CD4-positive, alpha-beta T cell (primary cell): ENCODE measurements around the gene F12. TPM values are rescaled to one million over a fixed set of nuclear protein-coding genes. Genes with fewer than 3 reads are reported as not detected.
A peak's percentile ranks its signal among the peaks of the same experiment; 100 is the strongest.

Experiments used
- ATAC-seq: fragments of 200-7000 bp; cut with Tn5 transposase; one replicate; pipeline ENCODE4 v1.10.0; 2022; ENCODE audit warnings: mild to moderate bottlenecking; ENCODE audit not compliant: poor library complexity
- CTCF ChIA-PET: fragments of 350-600 bp; sonication (Branson Sonifier 250); formaldehyde crosslinking; loops from one replicate; lab custom pipeline; 2021; ENCODE audit warnings: antibody characterized with exemption, inconsistent platforms; lab: Charles Lee
- POLR2A ChIA-PET: fragments of 350-600 bp; sonication (Branson Sonifier 250); formaldehyde crosslinking; loops from one replicate; lab custom pipeline; 2021; ENCODE audit warnings: antibody characterized with exemption, inconsistent platforms; lab: Charles Lee
- DNase-seq, 14 experiments: peaks; one replicate each; pipeline ENCODE4 v3.0.0-alpha.2; 2013 to 2020; ENCODE audit warnings: mixed read lengths in 2 of 14
- H3K27ac ChIP-seq, 2 donors: one replicate each; pipeline versions ENCODE4 v1.5.1 to v1.7.0; 2013; ENCODE audit warnings: low read length in 2 of 2, low read depth in 1 of 2, mild to moderate bottlenecking in 1 of 2
- H3K27me3 ChIP-seq, 2 experiments: 1 replicate in 1 of 2; 2 replicates in 1 of 2; pipeline versions ENCODE4 v1.6.1 to v1.7.0; 2013; ENCODE audit warnings: low read length in 2 of 2, control low read depth in 1 of 2, mild to moderate bottlenecking in 1 of 2, moderate library complexity in 1 of 2; ENCODE audit not compliant: insufficient read depth in 2 of 2, control insufficient read depth in 1 of 2
- H3K36me3 ChIP-seq: one replicate; pipeline ENCODE4 v1.6.1; 2013; ENCODE audit warnings: low read length, control low read depth; ENCODE audit not compliant: insufficient read depth
- H3K4me1 ChIP-seq: one replicate; pipeline ENCODE4 v1.6.1; 2013; ENCODE audit warnings: low read length, control low read depth; ENCODE audit not compliant: insufficient read depth
- H3K4me3 ChIP-seq: one replicate; pipeline ENCODE4 v1.5.1; 2013; ENCODE audit warnings: mild to moderate bottlenecking, low read length, moderate library complexity
- H3K9me3 ChIP-seq, 2 experiments: 1 replicate in 1 of 2; 2 replicates in 1 of 2; pipeline versions ENCODE4 v1.6.1 to v1.7.0; 2013; ENCODE audit warnings: low read length in 2 of 2, mild to moderate bottlenecking in 2 of 2, control low read depth in 1 of 2, moderate library complexity in 1 of 2; ENCODE audit not compliant: control insufficient read depth in 1 of 2, insufficient read depth in 1 of 2
- H3K27ac Mint-ChIP-seq: one replicate; pipeline ENCODE4 v1.8.0; 2020; ENCODE audit warnings: mixed read lengths
- H3K27me3 Mint-ChIP-seq: one replicate; pipeline ENCODE4 v1.8.0; 2021; ENCODE audit warnings: mixed read lengths
- H3K36me3 Mint-ChIP-seq: one replicate; pipeline ENCODE4 v1.8.0; 2021; ENCODE audit warnings: low read depth, mixed read lengths
- H3K4me1 Mint-ChIP-seq: one replicate; pipeline ENCODE4 v1.8.0; 2021; ENCODE audit warnings: low read depth, mixed read lengths
- H3K4me3 Mint-ChIP-seq: one replicate; pipeline ENCODE4 v1.8.0; 2020; ENCODE audit warnings: mild to moderate bottlenecking, mixed read lengths
- H3K9me3 Mint-ChIP-seq: one replicate; pipeline ENCODE4 v1.8.0; 2020; ENCODE audit warnings: mixed read lengths
- CTCF ChIP-seq: fragments of 200-600 bp; IDR thresholded peaks from one replicate; pipeline ENCODE4 v1.8.0; 2022; ENCODE audit warnings: antibody characterized with exemption, mild to moderate bottlenecking
- intact Hi-C, 2 experiments: fragments of 100-400 bp; cut with DNase I in 1 of 2; cut with micrococcal nuclease in 1 of 2; formaldehyde crosslinking; loops; one replicate each; pipeline versions ENCODE4 v1.15.1 to v1.9.0; 2023 to 2025; cut with DNase I, micrococcal nuclease
- polyA plus RNA-seq, 2 donors: library from polyadenylated mRNA; unstranded; fragments of 120-200 nt; gene quantifications; one replicate each; pipeline ENCODE4 v1.2.1, GENCODE V29; 2013
- total RNA-seq, 174 experiments: library from RNA in 2 of 174; stranded (reverse) in 2 of 174; gene quantifications; one replicate each; pipeline ENCODE4 v1.2.3 and lab custom pipeline; 2021 to 2026

F12 gene
- under 1 TPM; 0.20 to 0.60 TPM for total RNA-seq
- polyA plus RNA-seq (2013, experiment 1 of 2): 0.59 TPM
- polyA plus RNA-seq (2013, experiment 2 of 2): 0.76 TPM
- total RNA-seq (lab: John Stamatoyannopoulos, UW): 0 to 6.4 (median 0.26) reads per million in 172 experiments

GRCh38 chr5:177409043-177409801 is at the start of gene F12:
F12 (minus strand) TSS chr5:177409564; CDS start chr5:177409527, 37 bp downstream.
- Mint-ChIP-seq H3K27me3 (no peaks in the 10 kb centered on the region), H3K4me3 (no peak within 1 kb of the TSS), H3K9me3 (no peaks in the 10 kb centered on the region), H3K4me1 (peaks cover 38% of the 10 kb centered on the region), H3K27ac (no peak within 1 kb of the TSS), H3K36me3 (no peaks in the 10 kb centered on the region)
- H3K4me1 ChIP-seq: peaks cover 47% of the 10 kb centered on the region
- no peaks in the 10 kb centered on the region for H3K9me3 ChIP-seq
- no peak within 1 kb of the TSS for H3K27ac ChIP-seq
- intact Hi-C loops: no loop called here
- ATAC-seq: no peak
- H3K36me3 ChIP-seq: no peaks in the 10 kb centered on the region
- no peaks in the 10 kb centered on the region for H3K27me3 ChIP-seq
- no peak for TF ChIP-seq CTCF
- no peak for DNase-seq
- ChIA-PET POLR2A (interaction anchor here (8.8 to 11.0 kb wide), 2 partner anchors 21 to 40 kb away, joined by 250 to 435 read pairs; partner anchors contain the start of genes GRK6 and PRR7), CTCF (interaction anchor here (0.7 to 9.7 kb wide), 2 partner anchors 19 to 42 kb away, joined by 3 to 352 read pairs; partner anchors contain the start of gene PRR7)
- no peak within 1 kb of the TSS for H3K4me3 ChIP-seq

GRCh38 chr5:177458912-177459350 is 49.6 kb upstream of the F12 start:
- TF ChIP-seq CTCF: no peak
- Mint-ChIP-seq H3K36me3 (peaks cover 6% of the 10 kb centered on the region), H3K27ac (no peak overlapping the region), H3K27me3 (no peaks in the 10 kb centered on the region), H3K4me1 (peaks cover 15% of the 10 kb centered on the region), H3K4me3 (no peak overlapping the region), H3K9me3 (no peaks in the 10 kb centered on the region)
- no peaks in the 10 kb centered on the region for H3K36me3 ChIP-seq
- POLR2A ChIA-PET: no interaction called here
- H3K27me3 ChIP-seq: no peaks in the 10 kb centered on the region
- CTCF ChIA-PET: interaction anchor here (8.0 to 16.6 kb wide), 2 partner anchors 54 to 67 kb away, joined by 115 to 352 read pairs; partner anchors contain the start of genes F12 and PFN3
- no peaks in the 10 kb centered on the region for H3K9me3 ChIP-seq
- peaks cover 41% of the 10 kb centered on the region for H3K4me1 ChIP-seq
- DNase-seq: peak in 1 of 14 experiments; percentile 49
- intact Hi-C loops: loop anchor here in 1 of 2 experiments (5.0 kb wide), 1 partner anchor 142 kb away; no protein-coding TSS in a partner anchor
- no peak overlapping the region for H3K4me3 ChIP-seq
- H3K27ac ChIP-seq: no peak overlapping the region
- no peak for ATAC-seq

GRCh38 chr5:177457852-177458681 is 48.7 kb upstream of the F12 start:
- Mint-ChIP-seq H3K36me3 (peaks cover 8% of the 10 kb centered on the region), H3K4me3 (no peak overlapping the region), H3K27me3 (no peaks in the 10 kb centered on the region), H3K27ac (no peak overlapping the region), H3K4me1 (peaks cover 22% of the 10 kb centered on the region), H3K9me3 (no peaks in the 10 kb centered on the region)
- ChIA-PET CTCF (interaction anchor here (1.0 to 16.6 kb wide), 7 partner anchors 7 to 149 kb away, joined by 3 to 352 read pairs (median 4); partner anchors contain the start of genes F12, GRK6 and PFN3), POLR2A (interaction anchor here (1.1 to 1.2 kb wide), 2 partner anchors 39 to 68 kb away, joined by 3 to 4 read pairs; partner anchors contain the start of gene PDLIM7)
- no peaks in the 10 kb centered on the region for H3K36me3 ChIP-seq
- H3K27ac ChIP-seq: no peak overlapping the region
- ATAC-seq: no peak
- peaks cover 49% of the 10 kb centered on the region for H3K4me1 ChIP-seq
- H3K27me3 ChIP-seq: no peaks in the 10 kb centered on the region
- intact Hi-C loops: loop anchor here (1.0 to 5.0 kb wide), 4 partner anchors 39 to 147 kb away; partner anchors contain the start of genes MXD3 (in 1 of the 2) and PDLIM7 (in 1 of the 2)
- H3K9me3 ChIP-seq: no peaks in the 10 kb centered on the region
- no peak for TF ChIP-seq CTCF
- no peak overlapping the region for H3K4me3 ChIP-seq
- DNase-seq: peak in 1 of 14 experiments; percentile 44
